KBM-7 (cell line): ENCODE measurements around the gene PARM1.

Source experiments
- DNase-seq: peaks from one replicate; pipeline ENCODE4 v3.0.0-alpha.2; 2015
- in situ Hi-C: fragments of 300-500 bp; cut with MboI; formaldehyde crosslinking; loops from 2 replicates; pipeline ENCODE4 v1.14.3; 2020; ENCODE audit warnings: low sequenced_read_pairs, low pct_unique_long_range_greater_than_20kb, mixed read lengths

Gene PARM1

DNA sequence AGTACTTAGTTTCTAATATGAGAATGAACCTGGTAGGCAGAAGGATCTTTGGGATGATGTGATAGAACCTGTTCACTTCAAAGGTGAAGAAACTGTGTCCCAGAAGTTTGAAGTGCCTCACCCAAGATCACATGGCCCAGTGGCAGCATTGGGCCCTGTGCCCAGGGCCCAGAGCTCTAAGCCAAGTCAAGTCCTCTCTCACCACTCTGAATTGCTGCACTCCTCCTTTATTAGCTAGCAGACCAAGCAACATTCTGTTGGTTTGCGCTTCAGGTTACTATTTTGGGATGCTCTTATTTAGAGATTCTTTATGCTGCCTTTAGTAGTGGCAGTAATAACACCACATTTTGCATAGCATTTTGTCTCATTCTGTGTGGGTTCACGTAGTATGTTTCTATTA is 82.7 kb downstream of the PARM1 start:
- in situ Hi-C loops = no loop called here
- DNase-seq = no peak

DNA sequence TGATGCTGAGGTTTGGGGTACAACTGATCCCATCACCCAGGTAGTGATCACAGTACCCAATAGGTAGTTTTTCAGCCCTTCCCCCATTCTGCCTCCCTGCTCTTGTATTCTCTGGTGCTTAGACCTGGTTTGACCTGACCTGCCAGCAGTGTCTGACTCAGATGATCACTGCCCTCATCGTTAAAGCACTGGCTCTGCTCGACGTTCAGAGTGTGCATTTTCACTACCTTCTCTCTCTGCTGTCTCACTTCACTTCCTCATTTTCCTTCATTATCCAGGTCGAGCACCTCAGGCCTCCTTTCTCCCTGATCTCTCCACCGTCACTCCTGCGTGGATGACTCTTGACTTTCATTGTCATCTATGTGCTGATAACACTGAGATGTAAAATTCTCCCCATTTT is 83.6 kb downstream of the PARM1 start:
- in situ Hi-C loops = no loop called here
- DNase-seq = no peak

- no peak for DNase-seq
- in situ Hi-C loops = no loop called here
Observed at GRCh38 chr4:75018811-75019479, 86.0 kb downstream of the PARM1 start.

- in situ Hi-C loops = no loop called here
- DNase-seq = no peak
Observed at GRCh38 chr4:75025431-75025830, 92.5 kb downstream of the PARM1 start.

DNA sequence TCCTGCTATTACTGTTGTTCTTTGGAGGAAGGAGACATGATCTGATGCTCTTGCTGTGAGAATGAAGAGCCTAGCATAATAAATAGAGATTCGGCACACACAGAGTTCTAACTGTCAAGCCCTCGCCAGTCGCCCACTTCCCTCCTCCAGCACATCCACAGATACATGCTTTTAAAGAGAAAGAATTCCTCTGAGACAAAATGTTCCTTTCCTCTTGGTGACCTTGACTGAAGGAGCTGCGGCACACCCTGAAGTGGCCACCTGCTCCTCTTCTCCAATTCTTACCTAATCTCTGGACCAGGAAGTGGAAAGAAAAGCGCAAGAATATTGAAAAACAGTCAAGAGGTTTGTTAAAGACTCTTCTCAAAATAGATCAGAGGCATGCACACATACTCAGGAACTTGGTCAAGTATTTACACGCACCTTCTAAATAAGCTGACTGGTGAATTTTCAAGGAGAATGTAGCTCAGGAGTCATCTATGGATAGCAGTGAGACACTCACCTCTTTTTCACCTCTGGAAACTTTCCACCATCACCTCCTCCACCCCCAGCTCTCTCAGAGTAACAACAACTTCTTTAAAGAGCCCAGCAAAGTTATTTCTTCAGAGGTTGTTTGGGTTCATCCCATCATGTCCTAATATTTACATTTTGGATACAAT is 95.4 kb downstream of the PARM1 start:
- in situ Hi-C loops = no loop called here
- DNase-seq = no peak

DNA sequence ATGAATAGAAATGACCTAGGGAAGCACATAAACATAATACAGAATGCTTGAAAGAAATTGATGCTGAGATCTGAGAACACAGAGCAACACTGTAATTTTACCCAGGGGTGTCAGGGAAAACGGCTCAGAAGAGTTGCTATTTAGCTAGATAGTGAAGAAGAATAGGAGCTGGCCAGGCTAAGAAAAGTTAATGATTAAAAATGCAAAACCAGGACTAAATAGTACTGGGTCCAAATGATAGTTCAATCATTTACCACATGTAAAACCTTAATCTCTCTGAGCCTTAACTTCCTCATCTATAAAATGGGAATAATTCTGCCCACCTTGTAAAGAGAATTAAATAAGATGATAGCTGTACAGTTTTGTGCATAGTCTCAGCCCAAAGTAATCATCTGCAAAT is 97.1 kb downstream of the PARM1 start:
- DNase-seq = no peak
- in situ Hi-C loops = no loop called here

DNA sequence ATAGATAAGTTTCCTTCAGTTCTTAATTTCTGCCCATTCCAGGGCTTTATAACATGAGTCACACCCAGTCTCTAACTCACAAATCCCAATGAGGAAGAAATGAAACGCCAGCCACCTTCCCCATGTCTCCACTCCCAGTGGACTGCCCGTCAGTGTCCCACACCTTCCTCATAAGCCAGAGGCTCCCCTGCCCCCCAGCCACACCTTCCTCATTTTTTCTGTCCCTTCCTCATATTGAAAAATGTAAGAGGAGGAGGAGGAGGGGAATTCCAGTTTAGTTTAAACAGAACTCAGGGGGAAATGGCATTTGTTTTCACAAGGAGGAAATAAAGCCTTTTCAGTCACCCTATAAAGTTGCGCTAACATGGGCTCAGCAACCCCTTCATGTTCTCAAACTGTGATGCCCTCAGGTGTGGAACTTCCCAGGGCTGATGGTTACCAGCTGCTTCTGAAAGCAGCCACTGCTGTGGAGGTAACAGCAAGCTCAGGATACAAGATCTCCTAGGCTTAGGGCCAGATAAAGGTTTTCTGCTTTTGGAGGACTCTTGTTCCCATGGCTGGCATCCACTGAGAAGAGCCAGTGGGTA is 97.8 kb downstream of the PARM1 start:
- in situ Hi-C loops = no loop called here

DNA sequence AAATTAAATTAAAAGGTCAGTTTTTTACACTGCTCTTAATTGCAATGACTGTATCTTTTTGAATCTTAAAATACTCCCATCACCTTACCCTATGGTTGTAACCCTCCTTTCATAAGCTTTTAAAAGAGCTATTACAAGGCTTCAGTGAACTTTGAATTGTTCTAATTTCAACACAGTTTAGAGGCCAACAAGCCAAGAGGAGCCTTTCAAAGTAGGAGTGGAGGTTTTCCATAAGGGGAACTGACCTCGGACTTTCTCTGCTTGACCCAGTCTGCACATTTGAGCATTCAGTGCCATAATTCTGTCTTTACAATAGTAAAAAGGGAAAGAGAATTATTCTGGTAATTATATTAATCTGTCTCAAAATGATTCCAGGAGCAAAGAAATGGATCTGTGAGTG is 98.9 kb downstream of the PARM1 start:
- in situ Hi-C loops = no loop called here
- no peak for DNase-seq

More for the DNA sequence above, 97.8 kb downstream of the PARM1 start:
- DNase-seq = peak; percentile 53

DNA sequence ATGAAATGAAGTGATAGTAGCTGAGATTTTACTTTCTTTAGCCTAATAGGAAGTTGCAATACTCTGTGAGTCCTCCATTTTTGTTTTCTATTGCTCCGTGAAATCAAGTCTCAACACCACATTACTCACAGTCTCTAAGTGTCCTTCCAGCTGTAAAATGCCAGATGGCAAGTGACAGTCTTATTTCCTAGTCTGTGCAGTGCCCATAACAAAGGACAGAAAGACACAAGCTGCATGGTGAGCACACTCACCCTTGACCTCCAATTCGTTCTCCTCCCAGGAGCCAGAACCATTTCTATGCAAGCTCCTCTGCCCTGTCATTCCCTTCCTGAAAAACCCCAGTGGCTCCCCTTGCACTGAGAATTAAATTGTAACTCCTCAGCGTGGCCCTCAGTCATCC is 101.6 kb downstream of the PARM1 start:
- DNase-seq = no peak
- in situ Hi-C loops = no loop called here

- no peak for DNase-seq
- in situ Hi-C loops = no loop called here
Observed at GRCh38 chr4:75035321-75035720, 102.4 kb downstream of the PARM1 start.

DNA sequence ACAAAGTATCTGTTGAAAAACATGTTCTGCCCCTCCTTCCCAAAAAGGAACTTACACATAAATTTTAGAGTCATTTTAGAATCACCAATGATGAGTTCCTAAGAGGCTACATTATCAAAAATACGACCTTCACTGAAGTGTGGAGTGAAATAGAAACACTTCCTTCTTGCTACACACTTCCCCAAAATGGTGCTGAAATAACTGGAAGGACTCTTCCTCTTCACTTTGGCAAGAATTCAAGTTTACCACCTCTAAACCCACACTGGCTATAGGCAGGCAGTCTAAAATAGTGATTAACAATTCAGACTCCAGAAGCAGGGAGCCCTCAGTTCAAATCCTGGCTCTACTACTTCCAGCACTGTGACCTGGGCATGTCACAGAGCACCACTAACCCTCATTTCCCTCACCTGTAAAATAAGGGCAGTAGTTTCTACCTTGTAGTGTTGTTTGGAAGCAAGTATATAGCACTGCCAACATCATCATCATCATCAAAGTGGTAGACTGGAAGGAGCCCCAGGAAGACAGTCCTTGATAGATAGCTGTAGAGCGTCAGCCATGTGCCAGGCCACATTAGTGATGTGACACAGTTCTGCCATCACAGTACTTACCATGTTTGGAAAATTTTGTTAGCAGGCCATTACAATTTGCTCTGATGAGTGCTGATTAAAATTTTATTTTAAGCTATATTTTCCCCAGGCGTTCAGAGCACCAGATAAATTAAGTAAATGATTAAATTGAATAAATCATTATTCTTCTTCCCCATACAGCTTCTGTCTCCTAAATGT is 103.3 kb downstream of the PARM1 start:
- in situ Hi-C loops = no loop called here
- peak; percentile 53 for DNase-seq

GRCh38 chr4:75037252-75037651 is 104.3 kb downstream of the PARM1 start:
- no peak for DNase-seq
- in situ Hi-C loops = no loop called here

- DNase-seq = no peak
- in situ Hi-C loops = no loop called here
Observed at GRCh38 chr4:75038376-75038775, 105.5 kb downstream of the PARM1 start.

DNA sequence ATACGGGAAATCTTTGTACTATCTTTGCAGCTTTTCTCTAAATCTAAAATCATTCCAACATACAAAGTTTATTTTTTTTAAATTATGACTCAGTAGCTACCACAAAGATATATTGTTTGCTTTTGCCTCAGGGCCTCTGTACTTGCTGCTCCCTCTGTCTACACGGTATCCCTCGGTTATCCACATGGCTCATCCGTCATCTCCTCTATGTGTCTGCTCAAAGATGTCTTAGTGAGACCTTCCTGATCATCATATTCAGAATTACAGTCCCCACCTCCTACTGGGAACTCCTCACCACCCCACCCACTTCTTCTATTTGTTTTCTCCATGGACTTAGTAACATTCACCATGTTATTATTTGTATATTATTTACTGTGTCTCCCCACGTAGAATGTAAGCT is 107.8 kb downstream of the PARM1 start:
- DNase-seq = no peak
- in situ Hi-C loops = no loop called here

DNA sequence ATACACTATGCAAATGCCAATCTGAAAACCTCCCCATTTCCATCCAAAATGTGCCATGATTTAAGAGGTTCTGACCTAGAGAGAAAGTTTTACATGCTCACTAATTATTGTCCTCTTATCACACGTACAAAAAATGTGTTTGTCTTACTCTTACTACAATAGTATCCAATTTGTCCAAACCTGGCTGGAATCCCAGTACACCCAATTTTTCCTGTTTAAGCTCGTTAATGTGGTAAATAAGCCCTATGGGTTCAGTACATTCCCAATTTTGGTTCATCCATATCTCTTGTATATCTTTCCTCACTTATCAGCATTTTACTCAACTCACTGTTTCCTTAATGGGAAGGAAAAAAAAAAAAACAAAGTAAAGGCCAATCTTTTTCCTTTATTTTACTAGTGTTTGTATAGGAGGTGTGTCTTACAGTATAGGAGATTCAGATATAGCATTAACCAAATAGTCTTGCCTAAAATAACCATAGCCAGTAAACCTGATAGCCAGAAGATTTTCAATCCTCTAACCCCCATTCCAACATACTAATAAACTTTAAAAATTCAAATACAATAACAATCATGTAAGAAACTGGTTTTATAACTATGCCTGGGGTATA is 109.8 kb downstream of the PARM1 start:
- in situ Hi-C loops = no loop called here

DNA sequence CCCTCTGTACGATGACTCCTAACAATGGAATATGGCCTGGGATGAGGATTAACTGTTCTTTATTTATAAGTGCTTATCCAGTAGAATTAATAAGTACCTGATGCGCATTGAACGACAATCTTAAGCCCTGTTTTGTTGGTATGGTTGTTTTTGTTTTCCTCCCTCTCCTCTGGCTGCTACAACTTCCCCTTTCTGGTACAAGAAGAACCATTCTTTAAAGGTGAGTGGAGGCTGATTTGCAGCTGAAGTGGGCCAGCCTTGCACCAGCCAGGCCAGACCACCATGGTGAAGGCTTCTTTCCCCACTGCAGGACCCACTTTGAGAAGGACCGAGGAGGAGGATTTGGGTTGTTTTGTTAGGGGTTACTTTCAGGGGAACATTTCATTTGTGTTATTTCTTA is 113.3 kb downstream of the PARM1 start:
- no peak for DNase-seq
- in situ Hi-C loops = no loop called here

More for the DNA sequence above, 109.8 kb downstream of the PARM1 start:
- no peak for DNase-seq

- in situ Hi-C loops = no loop called here
Observed at GRCh38 chr4:75046641-75047040, 113.7 kb downstream of the PARM1 start.

GRCh38 chr4:75048208-75048879 is 115.4 kb downstream of the PARM1 start:
- in situ Hi-C loops = no loop called here
- DNase-seq = peak; percentile 7

More at GRCh38 chr4:75046641-75047040, 113.7 kb downstream of the PARM1 start:
- no peak for DNase-seq

DNA sequence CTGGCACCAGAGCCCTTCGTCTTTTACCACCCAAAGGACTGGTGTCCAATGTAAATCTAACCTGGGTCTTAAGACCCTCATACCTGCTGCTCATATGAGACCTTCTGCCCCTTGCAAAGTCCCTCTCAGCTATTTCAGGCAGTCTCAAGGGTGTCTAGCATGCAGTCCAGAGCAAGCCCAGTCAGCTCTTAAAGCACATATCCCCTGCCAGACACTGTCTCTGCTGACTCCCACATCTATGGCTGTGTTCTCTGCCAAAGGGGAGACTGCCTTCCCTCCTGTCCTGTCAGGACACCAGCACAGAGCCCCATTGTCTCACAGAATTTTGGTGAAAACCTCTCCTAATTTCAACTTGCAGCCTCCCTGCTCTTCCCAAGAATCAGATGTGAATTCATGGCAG is 118.5 kb downstream of the PARM1 start:
- in situ Hi-C loops = no loop called here
- DNase-seq = no peak
